Spleen (tissue), 7 donors: ENCODE data around the gene MED29.

ENCODE experiments used
- CTCF ChIP-seq, 11 experiments: fragments of 200-600 bp in 7 of 11; fragments of 450-650 bp in 4 of 11; sonication (generic) in 4 of 11; IDR thresholded peaks in 8 of 11; conservative IDR thresholded peaks in 3 of 11; 1 replicate in 7 of 11; 2 replicates in 4 of 11; pipeline versions ENCODE4 v1.4.0 to v1.8.0; 2016 to 2021; ENCODE audit warnings: antibody characterized with exemption in 11 of 11, inconsistent platforms in 4 of 11, mild to moderate bottlenecking in 1 of 11
- POLR2A ChIP-seq, 3 donors: fragments of 450-650 bp; IDR thresholded peaks; one replicate each; pipeline ENCODE4 v1.5.1; 2017; ENCODE audit warnings: antibody characterized with exemption in 3 of 3, mild to moderate bottlenecking in 1 of 3
- POLR2AphosphoS5 ChIP-seq, 3 donors: sonication (generic); formaldehyde crosslinking; IDR thresholded peaks; one replicate each; pipeline ENCODE4 v1.5.1; 2017; ENCODE audit warnings: antibody characterized with exemption in 3 of 3
- donor health status: DM: no; HTN: no; CAD: no; lungs with moderate emphysema.
- donor health status: DM: no; HTN: no; CAD: no.
- donor health status: DM: no; HTN: no; CAD: no.

- TF ChIP-seq POLR2A (IDR thresholded peaks at IDR 0.05) = no peak
- no peak for TF ChIP-seq CTCF (IDR thresholded peaks at IDR 0.05 in 8 of 11, conservative IDR thresholded peaks at IDR 0.05 in 3 of 11)
- TF ChIP-seq POLR2AphosphoS5 (IDR thresholded peaks at IDR 0.05) = no peak
These were observed 30.8 kb downstream of the MED29 start for GRCh38 chr19:39422020-39422419.
